Activated naive CD4-positive, alpha-beta T cell treated with anti-CD3 and anti-CD28 coated beads, Interleukin-2, amount 50 U/mL, for 24 hours (primary cell): ENCODE measurements around the gene SLC34A2.

ENCODE experiments used
- H3K27ac Mint-ChIP-seq: one replicate; pipeline ENCODE4 v1.8.0; 2021; ENCODE audit warnings: mild to moderate bottlenecking, mixed read lengths
- H3K27me3 Mint-ChIP-seq: one replicate; pipeline ENCODE4 v1.8.0; 2021; ENCODE audit warnings: mixed read lengths
- H3K36me3 Mint-ChIP-seq: one replicate; pipeline ENCODE4 v1.8.0; 2021; ENCODE audit warnings: mixed read lengths
- H3K4me1 Mint-ChIP-seq: one replicate; pipeline ENCODE4 v1.8.0; 2021; ENCODE audit warnings: mixed read lengths
- H3K4me3 Mint-ChIP-seq: one replicate; pipeline ENCODE4 v1.8.0; 2021; ENCODE audit warnings: mild to moderate bottlenecking, mixed read lengths
- H3K9me3 Mint-ChIP-seq: one replicate; pipeline ENCODE4 v1.8.0; 2021; ENCODE audit warnings: mixed read lengths

The SLC34A2 gene

DNA sequence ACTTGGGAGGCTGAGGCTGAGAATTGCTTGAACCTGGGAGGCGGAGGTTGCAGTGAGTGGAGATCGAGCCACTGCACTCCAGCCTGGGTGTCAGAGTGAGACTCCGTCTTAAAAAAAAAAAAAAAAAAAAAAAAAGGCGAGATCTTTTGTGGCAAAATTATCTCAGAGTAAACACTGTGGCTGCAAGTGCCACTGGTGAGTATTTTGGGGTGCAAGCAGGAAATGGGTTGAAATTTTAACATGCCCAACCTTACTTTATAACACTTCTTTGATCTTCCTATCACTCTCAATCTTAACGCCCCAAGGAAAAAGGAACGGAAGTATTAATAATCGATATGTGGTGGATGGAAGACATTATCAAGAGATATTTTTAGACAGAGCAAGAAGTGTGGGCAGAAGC is 32.1 kb downstream of the SLC34A2 start:
- H3K4me3 Mint-ChIP-seq, result no peak overlapping the region
- no peaks in the 10 kb centered on the region for H3K4me1 Mint-ChIP-seq
- H3K9me3 Mint-ChIP-seq, result no peaks in the 10 kb centered on the region
- H3K27me3 Mint-ChIP-seq, result no peaks in the 10 kb centered on the region
- H3K36me3 Mint-ChIP-seq, result no peaks in the 10 kb centered on the region
- H3K27ac Mint-ChIP-seq, result peak overlapping the region; percentile 11

DNA sequence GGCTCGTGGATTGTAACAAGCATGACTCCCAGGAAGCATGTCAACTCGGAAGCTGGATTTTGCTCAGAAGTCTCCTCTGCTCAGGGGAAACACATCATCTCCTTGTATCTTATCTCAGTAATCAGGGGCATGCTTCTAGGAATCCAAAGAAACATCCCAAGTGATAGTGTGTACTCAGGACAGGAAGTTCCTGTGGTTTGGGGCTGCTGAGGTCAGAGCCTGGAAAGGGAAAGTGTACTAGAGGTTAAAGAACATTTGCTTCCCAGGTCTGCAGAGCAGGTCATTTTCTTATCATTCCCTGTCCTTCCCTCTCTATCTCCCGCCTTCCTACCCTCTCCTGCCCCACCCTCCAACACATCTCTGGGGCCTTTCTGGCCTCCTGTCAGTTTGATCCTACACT is 38.8 kb downstream of the SLC34A2 start:
- no peak overlapping the region for H3K4me3 Mint-ChIP-seq
- no peaks in the 10 kb centered on the region for H3K4me1 Mint-ChIP-seq
- peaks cover 5% of the 10 kb centered on the region for H3K27me3 Mint-ChIP-seq
- no peaks in the 10 kb centered on the region for H3K36me3 Mint-ChIP-seq
- no peaks in the 10 kb centered on the region for H3K9me3 Mint-ChIP-seq
- no peak overlapping the region for H3K27ac Mint-ChIP-seq

DNA sequence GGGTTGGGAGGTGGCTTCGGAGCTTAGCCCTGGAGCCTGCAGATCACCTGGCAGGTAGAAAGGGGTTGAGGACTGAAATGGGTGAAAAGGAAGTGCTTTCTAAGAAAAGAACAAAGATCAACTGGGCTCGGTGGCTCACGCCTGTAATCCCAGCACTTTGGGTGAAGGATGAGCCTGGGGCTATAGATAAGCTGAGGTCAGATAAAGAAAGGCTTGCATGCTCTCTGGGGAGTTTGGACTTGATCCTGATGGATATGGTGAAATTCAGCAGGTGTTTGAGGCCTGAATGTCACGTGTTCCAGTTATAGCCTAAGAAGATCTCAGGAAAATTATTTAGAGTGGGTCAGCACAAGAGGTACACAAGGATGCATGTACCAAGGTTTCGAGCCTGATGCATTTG is 40.8 kb downstream of the SLC34A2 start:
- Mint-ChIP-seq H3K27ac (no peak overlapping the region), H3K4me1 (no peaks in the 10 kb centered on the region), H3K27me3 (peaks cover 5% of the 10 kb centered on the region), H3K36me3 (no peaks in the 10 kb centered on the region), H3K4me3 (no peak overlapping the region), H3K9me3 (no peaks in the 10 kb centered on the region)

DNA sequence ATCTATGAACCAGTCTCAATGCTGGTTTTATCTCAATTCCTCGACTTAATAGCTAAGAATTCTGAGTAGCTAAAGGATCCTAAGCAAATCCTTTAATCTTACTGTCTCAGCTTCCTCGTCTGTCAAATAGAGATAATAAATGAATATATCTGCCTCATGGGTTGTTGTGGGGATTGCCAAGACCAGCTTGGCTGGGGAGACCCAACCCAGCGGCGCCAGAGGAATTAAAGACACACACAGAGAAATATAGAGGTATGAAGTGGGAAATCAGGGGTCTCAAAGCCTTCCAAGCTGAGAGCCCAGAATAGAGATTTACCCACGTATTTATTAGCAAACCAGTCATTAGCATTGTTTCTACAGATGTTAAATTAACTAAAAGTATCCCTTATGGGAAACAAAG is 41.9 kb downstream of the SLC34A2 start:
- Mint-ChIP-seq H3K36me3 (no peaks in the 10 kb centered on the region), H3K27me3 (peaks cover 5% of the 10 kb centered on the region), H3K4me3 (no peak overlapping the region), H3K27ac (no peak overlapping the region), H3K4me1 (no peaks in the 10 kb centered on the region), H3K9me3 (no peaks in the 10 kb centered on the region)

DNA sequence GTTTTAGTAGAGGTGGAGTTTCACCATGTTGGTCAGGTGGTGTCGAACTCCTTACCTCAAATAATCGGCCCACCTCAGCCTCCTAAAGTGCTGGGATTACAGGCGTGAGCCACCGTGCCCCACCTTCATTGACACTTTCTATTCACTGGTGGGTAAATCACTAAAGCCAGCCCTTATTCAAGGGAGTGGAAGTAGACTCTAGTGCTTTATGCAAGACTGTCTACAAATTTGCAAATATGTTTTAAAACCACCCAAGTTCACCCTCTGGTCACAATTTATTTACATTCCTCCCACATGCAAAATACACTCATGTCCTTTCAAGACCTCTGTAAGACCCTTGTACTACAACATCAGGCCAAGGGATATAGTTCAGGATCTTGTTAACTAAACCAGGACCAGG is 45.0 kb downstream of the SLC34A2 start:
- no peaks in the 10 kb centered on the region for H3K36me3 Mint-ChIP-seq

DNA sequence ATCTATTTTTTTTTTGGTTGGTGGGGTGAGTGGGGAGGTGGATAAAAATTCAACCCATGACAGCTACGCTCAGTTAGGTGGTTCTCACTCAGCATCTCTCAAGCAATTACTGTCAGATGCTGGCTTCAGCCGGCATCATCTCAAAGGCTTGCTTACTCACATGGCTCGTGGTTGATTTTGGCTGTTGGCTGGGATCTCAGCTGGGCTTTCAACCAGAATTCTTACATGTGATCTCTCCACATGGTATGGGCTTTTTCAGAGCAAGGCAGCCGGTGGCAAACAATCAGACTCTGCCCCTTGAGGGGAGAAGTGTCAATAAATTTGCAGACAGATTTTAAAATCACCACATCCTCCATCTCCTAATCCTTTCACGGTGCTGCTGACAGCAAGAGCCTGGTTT is 47.2 kb downstream of the SLC34A2 start:
- Mint-ChIP-seq H3K27ac (no peak overlapping the region), H3K27me3 (no peaks in the 10 kb centered on the region), H3K4me3 (no peak overlapping the region), H3K36me3 (no peaks in the 10 kb centered on the region), H3K4me1 (no peaks in the 10 kb centered on the region), H3K9me3 (no peaks in the 10 kb centered on the region)

More for the DNA sequence above, 45.0 kb downstream of the SLC34A2 start:
- Mint-ChIP-seq H3K27ac (no peak overlapping the region), H3K4me3 (no peak overlapping the region), H3K27me3 (no peaks in the 10 kb centered on the region), H3K9me3 (no peaks in the 10 kb centered on the region), H3K4me1 (no peaks in the 10 kb centered on the region)

DNA sequence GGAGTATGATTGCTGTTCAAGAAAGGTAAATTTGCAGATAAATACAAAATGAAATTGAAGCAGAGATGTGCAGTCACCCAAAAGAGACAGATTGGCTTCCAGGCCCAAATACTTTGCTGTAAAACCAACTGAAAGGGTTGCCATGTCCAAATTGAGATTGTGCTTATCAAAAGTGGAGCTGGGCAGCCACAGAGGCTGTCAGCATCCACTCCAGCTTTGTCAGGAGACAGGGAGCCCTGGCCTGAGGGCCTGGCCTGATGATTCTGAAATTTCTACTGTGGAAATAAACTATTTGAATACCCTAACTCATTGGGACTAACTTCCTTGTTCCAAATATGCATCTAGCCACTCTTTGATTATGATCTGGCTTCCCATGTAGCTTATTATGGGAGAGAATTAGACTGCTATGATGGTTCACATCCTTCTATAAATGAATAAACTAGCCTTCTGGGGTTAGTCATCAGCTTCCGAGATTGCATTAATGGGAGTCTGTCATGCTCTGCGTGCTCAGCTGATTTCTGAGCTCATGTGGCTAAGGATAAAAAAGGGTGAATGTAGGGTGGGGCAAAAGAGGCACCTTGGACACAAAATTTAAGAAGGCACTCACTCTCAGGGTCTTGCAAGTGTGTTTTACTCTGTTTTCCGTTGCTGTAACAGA is 48.2 kb downstream of the SLC34A2 start:
- no peak overlapping the region for H3K4me3 Mint-ChIP-seq
- H3K4me1 Mint-ChIP-seq, result no peaks in the 10 kb centered on the region
- H3K9me3 Mint-ChIP-seq, result peaks cover 4% of the 10 kb centered on the region
- H3K36me3 Mint-ChIP-seq, result no peaks in the 10 kb centered on the region
- no peaks in the 10 kb centered on the region for H3K27me3 Mint-ChIP-seq
- H3K27ac Mint-ChIP-seq, result no peak overlapping the region

DNA sequence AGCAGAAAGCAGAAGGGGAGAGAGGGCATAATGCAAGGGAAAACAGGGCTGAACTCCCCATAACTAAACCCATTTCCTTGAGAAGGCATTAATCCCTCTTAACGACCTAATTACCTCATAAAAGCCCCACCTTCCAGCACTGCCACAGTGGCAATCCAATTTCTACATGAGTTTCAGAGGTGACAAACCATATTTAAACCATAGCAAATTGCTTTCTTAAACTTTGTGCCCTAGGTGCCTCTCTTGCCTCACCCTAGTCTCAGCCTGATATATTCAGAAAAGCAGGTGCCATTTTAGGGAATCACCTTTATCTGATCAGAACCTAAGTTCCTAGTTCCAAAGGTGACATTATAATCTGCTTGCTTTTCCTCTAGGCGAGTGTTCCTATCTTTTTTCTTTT is 48.9 kb downstream of the SLC34A2 start:
- H3K9me3 Mint-ChIP-seq, result peaks cover 4% of the 10 kb centered on the region
- H3K27me3 Mint-ChIP-seq, result no peaks in the 10 kb centered on the region
- H3K36me3 Mint-ChIP-seq, result no peaks in the 10 kb centered on the region
- H3K4me3 Mint-ChIP-seq, result no peak overlapping the region
- H3K4me1 Mint-ChIP-seq, result no peaks in the 10 kb centered on the region
- H3K27ac Mint-ChIP-seq, result no peak overlapping the region

DNA sequence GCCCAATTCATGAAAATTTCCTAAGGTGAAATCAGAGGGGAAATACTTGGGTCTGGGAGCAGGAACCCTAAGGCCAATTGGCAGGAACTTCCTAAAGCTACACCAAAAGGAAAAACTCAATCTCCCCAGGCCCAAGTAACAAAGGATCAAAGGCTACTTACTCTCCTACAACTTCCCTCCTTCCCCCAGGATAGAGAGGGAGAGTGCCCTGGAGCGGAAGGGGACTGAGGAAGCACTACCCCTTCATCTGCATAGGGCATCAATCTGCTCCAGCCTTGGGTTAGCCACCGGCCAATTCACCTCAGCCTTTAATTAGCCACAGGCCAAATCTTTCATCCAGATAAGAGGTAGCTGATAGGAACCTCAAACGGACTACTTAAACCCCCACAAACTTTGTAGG is 55.0 kb downstream of the SLC34A2 start:
- Mint-ChIP-seq H3K4me1 (no peaks in the 10 kb centered on the region), H3K4me3 (no peak overlapping the region), H3K36me3 (no peaks in the 10 kb centered on the region), H3K9me3 (peaks cover 4% of the 10 kb centered on the region), H3K27me3 (no peaks in the 10 kb centered on the region), H3K27ac (no peak overlapping the region)

DNA sequence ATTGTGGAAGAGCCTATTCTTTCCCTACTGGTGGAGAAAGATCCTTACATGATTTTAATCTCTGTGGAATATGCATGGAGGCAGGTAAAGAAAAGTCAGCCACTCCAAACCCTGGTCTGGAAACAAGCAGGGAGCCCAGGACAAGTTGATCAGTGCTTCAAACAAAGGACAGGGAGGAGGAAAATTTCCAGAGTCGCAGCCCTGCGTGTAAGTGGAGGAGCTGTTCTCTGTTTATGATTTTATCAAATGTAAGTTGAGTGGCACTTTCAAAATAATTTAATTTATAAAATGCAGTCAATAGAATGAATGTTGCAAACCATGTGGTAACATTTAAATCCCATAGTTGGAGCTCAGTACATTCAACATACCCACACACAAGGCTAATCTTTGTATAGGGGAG is 57.0 kb downstream of the SLC34A2 start:
- Mint-ChIP-seq H3K4me1 (no peaks in the 10 kb centered on the region), H3K36me3 (no peaks in the 10 kb centered on the region), H3K9me3 (peaks cover 4% of the 10 kb centered on the region), H3K27me3 (no peaks in the 10 kb centered on the region), H3K27ac (no peak overlapping the region), H3K4me3 (no peak overlapping the region)

DNA sequence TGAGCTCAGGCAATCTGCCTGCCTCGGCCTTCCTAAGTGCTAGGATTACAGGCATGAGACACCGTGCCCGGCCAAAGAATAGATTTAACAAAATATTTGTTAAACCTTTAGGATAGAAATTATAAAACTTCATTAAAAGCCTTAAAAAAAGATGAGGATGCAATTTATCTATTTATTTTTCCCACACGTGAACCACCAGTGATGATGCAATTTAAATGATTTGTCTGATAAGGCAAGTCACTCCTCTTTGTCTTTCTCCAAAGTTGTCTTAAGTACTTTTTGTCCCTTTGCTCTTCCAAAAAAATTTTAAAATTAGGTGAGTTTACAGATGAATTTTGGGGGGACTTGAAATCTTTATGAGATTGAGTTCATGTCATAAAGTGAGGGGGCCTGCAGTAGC is 58.2 kb downstream of the SLC34A2 start:
- Mint-ChIP-seq H3K4me3 (no peak overlapping the region), H3K27ac (no peak overlapping the region), H3K27me3 (no peaks in the 10 kb centered on the region), H3K4me1 (no peaks in the 10 kb centered on the region), H3K9me3 (peaks cover under 1% of the 10 kb centered on the region), H3K36me3 (no peaks in the 10 kb centered on the region)

DNA sequence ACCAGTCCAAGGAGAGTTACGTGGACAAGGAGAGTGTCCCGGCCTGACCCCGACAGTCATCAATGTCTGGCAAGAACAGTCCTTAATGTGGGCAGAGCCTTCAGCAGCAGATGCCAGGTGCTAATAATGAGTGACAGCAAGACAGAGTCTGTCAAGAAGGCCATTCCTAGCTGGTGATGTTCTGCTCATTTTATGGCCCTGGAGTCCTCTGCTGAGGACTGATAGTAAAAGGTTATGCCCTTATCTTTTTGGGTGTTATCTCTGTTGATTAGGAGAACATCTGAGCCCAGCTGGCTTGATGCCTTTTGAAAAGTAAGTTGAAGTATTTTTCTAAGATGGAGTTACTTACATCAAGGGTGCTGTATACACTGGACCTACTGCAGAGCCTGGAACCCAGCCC is 67.3 kb downstream of the SLC34A2 start:
- Mint-ChIP-seq H3K9me3 (no peaks in the 10 kb centered on the region), H3K4me3 (no peak overlapping the region), H3K27ac (no peak overlapping the region), H3K4me1 (no peaks in the 10 kb centered on the region), H3K27me3 (no peaks in the 10 kb centered on the region), H3K36me3 (no peaks in the 10 kb centered on the region)

DNA sequence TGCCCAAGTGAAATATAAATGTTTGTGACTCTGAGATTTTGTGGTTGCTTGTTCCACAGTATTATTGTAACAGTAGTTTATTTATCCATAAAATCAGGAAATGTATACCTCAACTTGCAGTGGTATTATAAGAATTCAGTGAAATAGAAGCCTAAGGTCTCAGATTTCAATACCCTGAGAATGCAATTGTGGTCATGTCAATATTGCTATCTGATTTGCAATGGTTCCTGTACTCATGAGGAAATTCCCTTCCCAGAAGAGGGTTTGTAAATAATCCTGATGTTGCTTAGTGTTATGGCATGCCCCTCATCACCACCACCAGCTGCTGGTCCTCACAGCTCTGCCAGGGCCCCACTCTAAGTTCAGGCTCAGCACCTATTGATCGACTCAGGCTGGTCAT is 67.8 kb downstream of the SLC34A2 start:
- Mint-ChIP-seq H3K4me3 (no peak overlapping the region), H3K27me3 (no peaks in the 10 kb centered on the region), H3K27ac (no peak overlapping the region), H3K9me3 (no peaks in the 10 kb centered on the region), H3K4me1 (no peaks in the 10 kb centered on the region), H3K36me3 (no peaks in the 10 kb centered on the region)

DNA sequence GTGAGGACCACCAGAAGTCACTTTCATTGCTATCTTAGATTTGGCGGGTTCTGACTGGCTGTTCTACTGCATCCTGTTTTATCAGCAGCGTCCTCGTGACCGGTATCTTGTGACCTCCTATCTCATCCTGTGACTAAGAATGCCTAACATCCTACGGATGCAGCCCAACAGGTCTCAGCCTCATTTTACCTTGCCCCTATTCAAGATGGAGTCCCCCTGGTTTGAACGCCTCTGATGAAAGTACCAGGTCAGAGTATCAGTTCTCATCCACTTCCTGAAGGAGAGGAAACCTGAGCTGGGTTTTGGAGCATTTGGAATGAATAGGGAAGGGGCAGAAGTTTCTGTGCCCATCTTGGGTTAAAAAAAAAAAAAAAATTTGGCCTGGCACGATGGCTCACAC is 70.2 kb downstream of the SLC34A2 start:
- Mint-ChIP-seq H3K4me1 (no peaks in the 10 kb centered on the region), H3K36me3 (no peaks in the 10 kb centered on the region), H3K27me3 (no peaks in the 10 kb centered on the region), H3K4me3 (no peak overlapping the region), H3K9me3 (no peaks in the 10 kb centered on the region), H3K27ac (no peak overlapping the region)

DNA sequence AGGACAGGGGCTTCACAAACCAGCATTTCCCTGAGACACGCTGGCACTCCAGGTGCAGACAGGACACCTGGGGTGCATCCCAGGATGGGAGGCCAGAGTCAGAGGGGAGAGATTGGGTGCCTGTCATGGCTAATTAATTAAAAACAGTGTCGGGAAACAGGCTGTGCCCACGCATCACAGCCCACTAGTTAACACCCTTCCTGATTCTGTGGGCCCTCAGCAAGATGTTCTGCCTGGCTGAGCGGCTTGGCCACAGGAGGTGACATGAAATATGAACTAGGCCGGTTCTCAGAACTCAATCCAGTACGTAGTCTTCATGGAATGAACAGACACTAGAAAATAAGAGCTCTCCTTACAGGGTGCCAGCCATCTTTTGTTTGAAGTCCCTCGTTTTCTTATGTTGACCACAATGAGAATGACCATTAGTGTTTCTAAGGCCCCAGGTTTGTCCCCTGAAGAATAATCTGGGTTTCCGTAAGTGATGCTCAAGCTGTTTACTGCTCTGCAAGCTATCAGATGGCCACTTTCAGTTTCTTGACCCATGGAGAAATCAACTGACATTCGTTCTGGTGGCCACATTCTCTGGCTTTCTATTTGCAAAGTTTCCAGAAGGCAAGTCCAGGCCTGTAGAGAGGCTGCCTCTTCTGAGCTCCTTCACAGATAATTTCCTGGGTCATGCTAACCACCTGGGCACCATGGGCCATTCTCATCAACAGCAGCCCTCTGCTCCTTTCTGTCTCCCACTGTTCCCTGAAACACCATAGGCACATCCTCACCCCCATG is 72.3 kb downstream of the SLC34A2 start:
- no peak overlapping the region for H3K4me3 Mint-ChIP-seq
- no peaks in the 10 kb centered on the region for H3K27me3 Mint-ChIP-seq
- no peaks in the 10 kb centered on the region for H3K36me3 Mint-ChIP-seq
- no peak overlapping the region for H3K27ac Mint-ChIP-seq
- no peaks in the 10 kb centered on the region for H3K9me3 Mint-ChIP-seq
- no peaks in the 10 kb centered on the region for H3K4me1 Mint-ChIP-seq
